ENCODE results near the gene TUBB4B. TPM values are rescaled to one million over a fixed set of nuclear protein-coding genes. Genes with fewer than 3 reads are reported as not detected.

The TUBB4B gene
- total and polyA plus RNA-seq, 2 experiments from 2014 or later = 334 to 389 TPM

GRCh38 chr9:137231372-137232039 lies 9.6 kb upstream of the TUBB4B start:
- no peak overlapping the region for H2AFZ ChIP-seq
- H3F3A ChIP-seq (replicated peaks; ENCODE audit: low read depth) = no peaks in the 10 kb centered on the region
- no peaks in the 10 kb centered on the region for H3K4me1 ChIP-seq (ENCODE audit: insufficient read depth)
- peaks cover 5% of the 10 kb centered on the region for H3K27me3 Mint-ChIP-seq (ENCODE audit: insufficient read depth, low read depth, poor library complexity)
- H3K9me3 Mint-ChIP-seq = no peaks in the 10 kb centered on the region
- peaks cover 7% of the 10 kb centered on the region; the same call in 2 of the 3 replicates for H3K4me1 Mint-ChIP-seq
- H3K27ac Mint-ChIP-seq = no peak overlapping the region
- H3K27me3 ChIP-seq (ENCODE audit: insufficient read depth) = no peaks in the 10 kb centered on the region
- no peak overlapping the region for H3K4me2 ChIP-seq
- H4K20me1 ChIP-seq (replicated peaks; ENCODE audit: insufficient read depth) = no peaks in the 10 kb centered on the region
- no peak overlapping the region for H3K4me3 Mint-ChIP-seq
- H3K36me3 Mint-ChIP-seq (ENCODE audit: low read depth) = no peaks in the 10 kb centered on the region
- no peaks in the 10 kb centered on the region for H3K9me2 ChIP-seq (ENCODE audit: insufficient read depth)
- DNase-seq (ENCODE audit: low spot score) = no peak
- TF ChIP-seq POLR2AphosphoS5 (IDR thresholded peaks at IDR 0.05; ENCODE audit: low read depth) (no peak), JUNB (IDR thresholded peaks at IDR 0.05; ENCODE audit: unreplicated experiment) (no peak), ZNF331 (CRISPR knock-in tag; IDR thresholded peaks at IDR 0.05; ENCODE audit: low read depth) (no peak), ETS1 (IDR thresholded peaks at IDR 0.05) (no peak), REST (IDR thresholded peaks at IDR 0.05; ENCODE audit: unreplicated experiment) (no peak), CREB1 (CRISPR knock-in tag; IDR thresholded peaks at IDR 0.05; ENCODE audit: low read depth) (no peak)
- H3K36me3 ChIP-seq (ENCODE audit: insufficient read depth) = no peaks in the 10 kb centered on the region
- no peak for ATAC-seq
- H3K27ac ChIP-seq (ENCODE audit: low read depth) = no peak overlapping the region
- no peak overlapping the region for H3K4me3 ChIP-seq
- H3K79me2 ChIP-seq (replicated peaks; ENCODE audit: insufficient read depth) = no peaks in the 10 kb centered on the region

- no peak for ATAC-seq
- H3K4me1 Mint-ChIP-seq = peaks cover 7% of the 10 kb centered on the region; the same call in 2 of the 3 replicates
- TF ChIP-seq ZNF114 (CRISPR knock-in tag; IDR thresholded peaks at IDR 0.05) (no peak), EZH2 (IDR thresholded peaks at IDR 0.05; ENCODE audit: low read depth, unreplicated experiment) (no peak), NANOG (IDR thresholded peaks at IDR 0.05; ENCODE audit: borderline replicate concordance) (no peak), ZNF462 (CRISPR knock-in tag; IDR thresholded peaks at IDR 0.05) (no peak), EZH2phosphoT487 (IDR thresholded peaks at IDR 0.05; ENCODE audit: unreplicated experiment) (no peak), CREB1 (CRISPR knock-in tag; IDR thresholded peaks at IDR 0.05; ENCODE audit: low read depth) (no peak), STAT1 (IDR thresholded peaks at IDR 0.05; ENCODE audit: unreplicated experiment) (no peak)
Measured at GRCh38 chr9:137232101-137232500, 9.0 kb upstream of the TUBB4B start.

More at GRCh38 chr9:137232101-137232500, 9.0 kb upstream of the TUBB4B start:
- Histone ChIP-seq H4K20me1 (replicated peaks; ENCODE audit: insufficient read depth) (no peaks in the 10 kb centered on the region), H2AFZ (no peak overlapping the region), H3K4me2 (no peak overlapping the region), H3K27ac (ENCODE audit: low read depth) (no peak overlapping the region), H3K4me1 (ENCODE audit: insufficient read depth) (peaks cover 3% of the 10 kb centered on the region; the same call in 1 of the 2 replicates), H3K4me3 (no peak overlapping the region), H3K9me2 (ENCODE audit: insufficient read depth) (no peaks in the 10 kb centered on the region), H3K36me3 (ENCODE audit: insufficient read depth) (no peaks in the 10 kb centered on the region), H3K27me3 (ENCODE audit: insufficient read depth) (no peaks in the 10 kb centered on the region), H3K79me2 (replicated peaks; ENCODE audit: insufficient read depth) (no peaks in the 10 kb centered on the region), H3F3A (replicated peaks; ENCODE audit: low read depth) (no peaks in the 10 kb centered on the region)
- DNase-seq (ENCODE audit: low spot score) = no peak
- H3K9me3 Mint-ChIP-seq = no peaks in the 10 kb centered on the region
- no peak overlapping the region for H3K27ac Mint-ChIP-seq
- no peaks in the 10 kb centered on the region for H3K36me3 Mint-ChIP-seq (ENCODE audit: low read depth)
- peaks cover 5% of the 10 kb centered on the region for H3K27me3 Mint-ChIP-seq (ENCODE audit: insufficient read depth, low read depth, poor library complexity)
- H3K4me3 Mint-ChIP-seq = no peak overlapping the region

Measured in GM23338 (cell line).